Ishikawa (cell line): ENCODE data around the gene ZCCHC3.

ENCODE experiments used
- MAX ChIP-seq: IDR thresholded peaks from 2 replicates; pipeline ENCODE4 v1.6.1; 2012
- NFIC ChIP-seq: IDR thresholded peaks from 2 replicates; pipeline ENCODE4 v1.6.1; 2012
- RAD21 ChIP-seq: IDR thresholded peaks from 2 replicates; pipeline ENCODE4 v1.6.1; 2012; ENCODE audit warnings: low read depth
- REST ChIP-seq: IDR thresholded peaks from 2 replicates; pipeline ENCODE4 v1.6.1; 2012; ENCODE audit warnings: low read depth, mild to moderate bottlenecking
- TEAD4 ChIP-seq: IDR thresholded peaks from 2 replicates; pipeline ENCODE4 v1.6.1; 2012
- ZBTB7A ChIP-seq: IDR thresholded peaks from 2 replicates; pipeline ENCODE4 v1.6.1; 2012; ENCODE audit warnings: low read depth

GRCh38 chr20:270517-270916 is 26.9 kb upstream of the ZCCHC3 start:
- TF ChIP-seq TEAD4: no peak
- TF ChIP-seq REST: no peak
- no peak for TF ChIP-seq RAD21
- TF ChIP-seq NFIC: no peak
- no peak for TF ChIP-seq ZBTB7A
- TF ChIP-seq MAX: no peak
